OCI-LY3 (cell line): ENCODE measurements around the gene CADPS2.

Source experiments
- EZH2phosphoT487 ChIP-seq: fragments of 200-600 bp; shearing (Covaris generic); IDR thresholded peaks from 2 replicates; pipeline ENCODE4 v1.6.1; 2018; ENCODE audit warnings: antibody characterized with exemption, mixed run types, low read depth
- TF ChIP-seq, protein P1 (sequence below): fragments of 200-600, 300-600 bp; sonication (generic); IDR thresholded peaks from 2 replicates; pipeline ENCODE4 v1.5.1; 2014; ENCODE audit warnings: antibody characterized with exemption, low read length, low read depth

DNA sequence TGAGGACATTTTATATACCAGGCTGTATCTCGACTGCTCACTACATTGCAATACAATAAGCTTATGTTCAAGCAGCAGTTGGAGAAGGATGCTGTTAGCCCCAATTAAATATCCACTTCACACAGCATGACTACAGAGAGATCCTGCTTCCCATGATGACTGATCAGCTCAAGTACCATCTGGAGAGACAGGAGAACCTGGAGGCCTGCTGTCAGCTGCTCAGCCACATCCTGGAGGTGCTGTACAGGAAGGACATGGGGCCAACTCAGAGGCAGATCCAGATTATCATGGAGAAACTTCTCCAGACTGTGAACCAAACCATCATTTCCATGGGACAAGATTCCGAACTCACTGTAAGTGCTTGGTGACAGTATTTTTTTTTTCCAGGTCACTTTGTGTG, 209.8 kb downstream of the CADPS2 start:
- TF ChIP-seq, protein P1, sequence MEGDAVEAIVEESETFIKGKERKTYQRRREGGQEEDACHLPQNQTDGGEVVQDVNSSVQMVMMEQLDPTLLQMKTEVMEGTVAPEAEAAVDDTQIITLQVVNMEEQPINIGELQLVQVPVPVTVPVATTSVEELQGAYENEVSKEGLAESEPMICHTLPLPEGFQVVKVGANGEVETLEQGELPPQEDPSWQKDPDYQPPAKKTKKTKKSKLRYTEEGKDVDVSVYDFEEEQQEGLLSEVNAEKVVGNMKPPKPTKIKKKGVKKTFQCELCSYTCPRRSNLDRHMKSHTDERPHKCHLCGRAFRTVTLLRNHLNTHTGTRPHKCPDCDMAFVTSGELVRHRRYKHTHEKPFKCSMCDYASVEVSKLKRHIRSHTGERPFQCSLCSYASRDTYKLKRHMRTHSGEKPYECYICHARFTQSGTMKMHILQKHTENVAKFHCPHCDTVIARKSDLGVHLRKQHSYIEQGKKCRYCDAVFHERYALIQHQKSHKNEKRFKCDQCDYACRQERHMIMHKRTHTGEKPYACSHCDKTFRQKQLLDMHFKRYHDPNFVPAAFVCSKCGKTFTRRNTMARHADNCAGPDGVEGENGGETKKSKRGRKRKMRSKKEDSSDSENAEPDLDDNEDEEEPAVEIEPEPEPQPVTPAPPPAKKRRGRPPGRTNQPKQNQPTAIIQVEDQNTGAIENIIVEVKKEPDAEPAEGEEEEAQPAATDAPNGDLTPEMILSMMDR: no peak
- no peak for TF ChIP-seq EZH2phosphoT487
